ENCODE data around the gene CCZ1B. TPM values are rescaled to one million over a fixed set of nuclear protein-coding genes. Genes with fewer than 3 reads are reported as not detected.
A peak's percentile ranks its signal among the peaks of the same experiment; 100 is the strongest.
"Not testable (repeated sequence)": the region's sequence is repeated elsewhere in the genome, so short reads cannot be mapped to it uniquely, and the experiment has no call there.

CCZ1B gene
- total and polyA plus RNA-seq, 11 donors: 12.8 to 42.2 (median 23.8) TPM

DNA sequence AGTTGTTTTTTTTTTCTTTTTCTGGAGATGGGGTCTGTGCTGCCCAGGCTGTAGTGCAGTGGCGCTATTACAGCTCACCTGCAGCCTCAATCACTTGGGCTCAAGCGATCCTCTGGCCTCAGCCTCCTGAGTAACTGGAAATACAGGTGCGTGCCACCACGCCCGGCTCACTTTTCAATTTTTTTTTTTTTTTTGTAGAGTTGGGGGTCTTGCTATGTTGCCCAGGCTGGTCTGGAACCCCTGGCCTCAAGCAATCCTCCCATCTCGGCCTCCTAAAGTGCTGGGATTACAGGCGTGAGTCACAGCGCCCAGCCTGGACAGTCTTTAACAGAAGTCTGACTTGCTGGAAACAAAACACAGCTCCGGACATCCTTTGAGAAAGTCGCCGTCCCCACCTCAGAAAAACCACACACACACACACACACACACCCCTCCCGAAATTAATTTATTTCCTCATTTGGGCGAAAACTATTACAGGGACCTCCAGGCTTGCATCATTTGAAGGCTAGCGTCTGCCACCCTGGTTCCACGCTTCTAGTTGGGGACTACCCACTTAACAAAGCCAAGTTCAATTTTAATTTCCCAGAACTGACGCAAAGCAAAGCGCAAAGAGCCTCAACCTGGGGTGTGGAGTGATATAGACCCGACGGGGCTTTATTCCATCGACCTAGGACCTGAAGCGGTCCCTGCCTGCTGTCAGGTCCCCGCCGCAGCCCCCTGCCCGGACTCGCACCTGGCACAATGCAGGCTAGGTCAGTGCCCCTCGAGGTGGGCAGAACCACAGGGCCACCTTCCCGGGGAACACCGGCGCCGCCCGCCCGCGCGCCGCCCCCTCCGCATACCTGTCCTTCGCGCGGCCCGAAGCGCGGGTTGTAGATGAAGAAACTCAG is 594 bp downstream of the CCZ1B start:
- ATAC-seq: peak; percentile 10 to 61 (median 38)
- H3K9me3 ChIP-seq; H3K4me1 ChIP-seq; intact Hi-C loops (cut with DNase I); H3K27me3 ChIP-seq; DNase-seq: not testable (repeated sequence)
- Histone ChIP-seq H3K36me3 (peaks cover 0 to 24% (median 10%) of the 10 kb centered on the region in 9 donors), H3K27ac (peak overlapping the region in 3 of 12 donors; percentile 61 to 80 (median 72)), H3K4me3 (peak overlapping the region; percentile 6 to 75 (median 62))
- 40 to 100% (median 51%) methylated on average over 2 to 10 of the region's 42 CpGs for WGBS, 4 donors

DNA sequence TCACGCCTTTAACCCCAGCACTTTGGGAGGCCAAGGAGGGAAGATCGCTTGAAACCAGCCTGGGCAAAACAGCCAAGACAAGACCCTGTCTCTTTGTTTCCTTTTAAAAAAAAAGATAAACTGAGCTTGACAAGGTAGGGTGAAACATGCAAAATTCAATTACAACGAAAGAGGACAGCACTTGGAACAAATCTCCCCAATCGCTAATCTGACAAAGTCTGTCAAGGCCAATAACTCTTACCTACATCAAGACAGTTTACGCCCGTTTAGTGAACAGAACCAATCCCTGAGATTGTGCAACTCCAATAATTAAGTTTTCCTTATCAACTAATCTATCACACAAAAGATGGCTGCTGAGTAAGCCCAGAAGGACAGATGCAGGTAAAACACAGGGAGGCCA is 4.5 kb downstream of the CCZ1B start:
- intact Hi-C loops (cut with DNase I): not testable (repeated sequence)

DNA sequence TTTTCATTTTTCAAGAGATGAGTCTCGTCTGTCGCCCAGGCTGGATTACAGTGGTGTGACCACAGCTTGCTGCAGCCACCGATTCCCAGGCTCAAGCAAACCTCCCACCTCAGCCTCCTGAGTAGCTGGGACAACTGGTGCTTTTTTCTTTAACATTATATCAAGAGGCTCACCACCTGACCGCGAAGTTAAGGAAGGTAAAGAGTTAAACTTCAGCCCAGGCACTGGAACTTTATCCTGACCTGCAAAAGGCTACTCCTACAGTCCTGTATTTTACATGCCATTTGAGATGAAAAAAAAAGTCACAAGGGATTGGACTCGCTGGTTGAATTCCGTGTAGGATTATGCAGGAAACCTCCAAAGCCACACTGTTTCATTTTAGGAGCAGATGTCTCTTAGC is 10.6 kb downstream of the CCZ1B start:
- H3K4me1 ChIP-seq; intact Hi-C loops (cut with DNase I); H3K27ac ChIP-seq; ATAC-seq; H3K9me3 ChIP-seq; H3K27me3 ChIP-seq; DNase-seq; H3K4me3 ChIP-seq: not testable (repeated sequence)
- H3K36me3 ChIP-seq: peaks cover 0 to 75% (median 39%) of the 10 kb centered on the region in 9 donors
- 90 to 94% (median 92%) methylated on average over 7 of the region's 7 CpGs for WGBS, 4 donors

More for the DNA sequence above, 4.5 kb downstream of the CCZ1B start:
- not testable (repeated sequence) for H3K27me3 ChIP-seq, H3K4me1 ChIP-seq, H3K4me3 ChIP-seq, H3K27ac ChIP-seq, ATAC-seq, H3K9me3 ChIP-seq, DNase-seq
- WGBS, 4 donors: 92 to 97% (median 95%) methylated on average over 6 of the region's 6 CpGs
- peaks cover 0 to 57% (median 32%) of the 10 kb centered on the region in 9 donors for H3K36me3 ChIP-seq

DNA sequence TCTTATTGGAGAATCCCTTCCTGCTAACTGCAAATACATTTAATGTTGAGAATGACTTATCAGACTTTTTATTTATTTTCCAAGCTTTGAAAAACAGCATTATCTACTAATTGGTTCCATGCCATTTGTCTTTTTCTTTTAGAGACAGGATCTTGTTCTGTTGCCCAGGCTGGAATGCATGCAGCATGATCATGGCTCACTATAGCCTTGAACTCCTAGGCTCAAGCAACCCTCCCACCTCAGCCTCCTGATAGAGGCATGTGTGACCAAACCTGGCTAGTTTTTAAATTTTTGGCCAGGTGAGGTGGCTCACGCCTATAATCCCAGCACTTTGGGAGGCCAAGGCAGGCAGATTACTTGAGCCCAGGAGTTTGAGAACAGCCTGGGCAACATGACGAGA is 13.1 kb downstream of the CCZ1B start:
- H3K9me3 ChIP-seq; DNase-seq; ATAC-seq; H3K4me1 ChIP-seq; H3K4me3 ChIP-seq; intact Hi-C loops (cut with DNase I); H3K27me3 ChIP-seq; H3K27ac ChIP-seq: not testable (repeated sequence)
- peaks cover 0 to 64% (median 38%) of the 10 kb centered on the region in 9 donors for H3K36me3 ChIP-seq
- 80 to 100% (median 96%) methylated on average over 1 to 2 of the region's 2 CpGs for WGBS, 4 donors

DNA sequence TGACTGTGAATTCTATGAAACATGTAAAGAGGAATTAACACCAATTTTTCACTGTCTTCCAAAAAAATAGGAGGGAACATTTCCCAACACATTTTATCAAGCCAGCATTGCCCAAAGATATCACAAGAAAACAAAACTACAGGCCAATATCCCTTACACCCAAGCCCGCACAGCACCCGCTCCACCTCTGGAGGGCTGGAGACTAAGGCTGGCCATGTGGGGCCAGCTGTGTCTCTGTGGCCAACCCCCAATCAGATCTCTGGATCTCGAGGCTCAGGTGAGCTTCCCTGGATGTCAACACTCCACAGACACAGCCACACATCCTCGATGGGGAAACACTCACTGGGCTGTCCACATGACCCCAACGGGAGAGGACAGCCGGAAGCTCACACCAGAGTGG is 18.1 kb downstream of the CCZ1B start:
- intact Hi-C loops (cut with DNase I); H3K27me3 ChIP-seq; H3K4me3 ChIP-seq; ATAC-seq; DNase-seq; H3K9me3 ChIP-seq; H3K4me1 ChIP-seq; H3K27ac ChIP-seq: not testable (repeated sequence)
- WGBS, 4 donors: 74 to 84% (median 80%) methylated on average over 4 of the region's 6 CpGs; no CpG with 5 or more reads in 1 of the 4 donors
- peaks cover 0 to 29% (median 13%) of the 10 kb centered on the region in 9 donors for H3K36me3 ChIP-seq

DNA sequence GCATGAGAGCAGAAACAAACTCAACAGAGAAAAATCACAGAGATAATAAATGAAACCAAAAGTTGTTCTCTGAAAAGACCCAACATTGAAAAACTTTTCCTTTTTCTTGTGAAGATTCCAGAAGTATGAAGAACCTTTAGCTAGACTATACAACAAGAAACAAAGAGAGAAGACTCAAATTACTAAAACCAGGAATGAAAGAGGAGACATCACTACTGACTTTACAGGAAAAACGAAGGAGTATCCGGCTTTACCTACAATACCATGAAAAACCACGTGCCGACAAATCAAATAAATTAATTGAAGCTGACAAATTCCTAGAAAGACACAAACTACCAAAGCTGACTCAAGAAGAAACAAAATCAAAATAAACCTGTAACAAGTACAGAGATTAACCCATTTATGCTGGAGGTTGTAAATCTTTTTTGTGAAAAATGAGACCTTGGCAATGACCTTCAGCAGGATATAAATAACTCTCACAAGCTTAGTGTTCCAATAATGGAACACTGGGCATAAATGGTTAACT is 18.6 kb downstream of the CCZ1B start:
- not testable (repeated sequence) for H3K27me3 ChIP-seq, H3K27ac ChIP-seq
- WGBS, 4 donors: 88 to 94% (median 88%) methylated on average over 2 to 4 of the region's 4 CpGs; no CpG with 5 or more reads in 1 of the 4 donors

DNA sequence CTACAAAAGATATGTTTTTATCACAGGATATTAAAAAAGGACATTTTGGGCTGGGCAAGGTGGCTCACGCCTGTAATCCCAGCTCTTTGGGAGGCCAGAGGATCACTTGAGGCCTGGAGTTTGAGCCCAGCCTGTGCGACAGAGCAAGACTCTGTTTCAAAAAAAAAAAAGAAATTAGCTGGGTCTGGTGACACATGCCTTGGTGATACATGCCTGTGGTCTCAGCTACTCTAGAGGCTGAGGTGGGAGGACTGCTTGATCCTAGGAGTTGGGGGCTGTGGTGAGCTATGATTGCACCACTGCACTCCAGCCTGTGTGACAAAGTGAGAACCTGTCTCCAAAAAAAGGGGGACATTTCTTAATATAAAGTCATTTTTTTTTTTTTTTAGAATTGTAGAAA is 25.7 kb downstream of the CCZ1B start:
- intact Hi-C loops (cut with DNase I); DNase-seq; H3K27ac ChIP-seq; H3K9me3 ChIP-seq; ATAC-seq; H3K36me3 ChIP-seq; H3K27me3 ChIP-seq; H3K4me1 ChIP-seq; H3K4me3 ChIP-seq: not testable (repeated sequence)
- 92 to 100% (median 94%) methylated on average over 1 to 2 of the region's 2 CpGs for WGBS, 4 donors

More for the DNA sequence above, 18.6 kb downstream of the CCZ1B start:
- intact Hi-C loops (cut with DNase I); ATAC-seq; H3K4me3 ChIP-seq; H3K9me3 ChIP-seq; DNase-seq; H3K4me1 ChIP-seq: not testable (repeated sequence)
- H3K36me3 ChIP-seq: peaks cover 0 to 27% (median 10%) of the 10 kb centered on the region in 9 donors

DNA sequence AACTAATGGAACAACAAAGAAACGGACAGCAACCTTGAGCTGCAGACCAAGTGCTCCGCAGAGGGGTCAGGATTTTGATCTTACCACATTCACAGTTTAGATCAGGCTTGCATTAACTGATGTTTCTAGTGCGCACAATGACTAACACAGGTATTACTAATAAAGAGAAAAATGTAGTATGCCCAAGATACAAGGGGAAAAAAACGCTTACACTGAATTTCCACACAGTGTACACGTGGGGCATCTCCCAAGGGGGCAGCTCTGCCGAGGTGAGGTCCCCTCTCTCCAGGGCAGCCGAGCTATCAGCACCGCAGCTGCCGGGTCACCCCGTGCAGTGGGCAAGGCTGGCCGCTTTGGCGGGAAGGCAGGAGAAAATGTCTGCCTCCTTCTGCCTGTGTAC is 26.2 kb downstream of the CCZ1B start:
- no CpG with 5 or more reads among the region's 12 CpGs for WGBS, 4 donors

DNA sequence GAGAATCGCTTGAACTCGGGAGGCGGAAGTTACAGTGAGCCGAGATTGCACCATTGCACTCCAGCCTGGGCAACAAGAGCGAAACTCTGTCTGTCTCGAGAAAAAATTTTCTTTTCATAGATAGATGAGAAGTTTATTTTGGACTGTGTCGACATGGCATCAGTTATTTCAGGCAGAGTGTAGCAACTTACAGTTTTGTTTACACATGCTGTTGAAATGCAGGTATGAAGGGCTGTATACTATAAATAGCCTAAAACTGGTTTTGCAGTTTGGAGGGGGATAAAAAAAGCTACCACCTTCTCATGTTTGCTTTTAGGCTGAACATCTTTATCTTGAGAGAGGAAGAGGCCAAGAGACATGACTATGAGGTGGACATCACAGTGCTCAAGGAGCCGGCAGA is 28.0 kb downstream of the CCZ1B start:
- H3K9me3 ChIP-seq; H3K27ac ChIP-seq; DNase-seq; intact Hi-C loops (cut with DNase I); H3K4me1 ChIP-seq; H3K4me3 ChIP-seq; H3K27me3 ChIP-seq; H3K36me3 ChIP-seq; ATAC-seq: not testable (repeated sequence)
- whole genome bisulfite sequencing, 4 donors: no CpG with 5 or more reads among the region's 8 CpGs

More for the DNA sequence above, 26.2 kb downstream of the CCZ1B start:
- H3K4me1 ChIP-seq; H3K4me3 ChIP-seq; H3K27ac ChIP-seq; H3K36me3 ChIP-seq; ATAC-seq; DNase-seq; H3K27me3 ChIP-seq; intact Hi-C loops (cut with DNase I); H3K9me3 ChIP-seq: not testable (repeated sequence)

DNA sequence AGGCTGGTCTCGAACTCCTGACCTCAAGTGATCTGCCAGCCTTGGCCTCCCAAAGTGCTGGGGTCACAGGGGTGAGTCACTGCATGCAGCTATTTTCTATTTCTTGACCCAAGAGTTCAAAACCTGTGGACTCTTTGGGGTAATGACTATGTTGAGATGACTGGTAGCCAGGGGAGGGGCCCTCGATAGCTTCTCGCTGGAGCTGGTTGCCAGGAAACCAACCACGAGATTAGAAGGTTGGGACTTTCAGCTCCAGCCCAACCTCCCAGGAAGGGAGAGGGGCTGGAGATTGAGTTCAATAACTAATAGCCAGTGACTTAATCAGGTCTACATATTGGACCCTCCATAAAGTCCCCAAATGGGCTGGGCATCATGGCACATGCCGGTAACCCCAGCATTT is 28.9 kb downstream of the CCZ1B start:
- intact Hi-C loops (cut with DNase I); H3K27me3 ChIP-seq; H3K27ac ChIP-seq; DNase-seq; ATAC-seq; H3K4me3 ChIP-seq; H3K36me3 ChIP-seq; H3K9me3 ChIP-seq; H3K4me1 ChIP-seq: not testable (repeated sequence)
- 71 to 100% (median 78%) methylated on average over 2 to 5 of the region's 5 CpGs for WGBS, 4 donors

DNA sequence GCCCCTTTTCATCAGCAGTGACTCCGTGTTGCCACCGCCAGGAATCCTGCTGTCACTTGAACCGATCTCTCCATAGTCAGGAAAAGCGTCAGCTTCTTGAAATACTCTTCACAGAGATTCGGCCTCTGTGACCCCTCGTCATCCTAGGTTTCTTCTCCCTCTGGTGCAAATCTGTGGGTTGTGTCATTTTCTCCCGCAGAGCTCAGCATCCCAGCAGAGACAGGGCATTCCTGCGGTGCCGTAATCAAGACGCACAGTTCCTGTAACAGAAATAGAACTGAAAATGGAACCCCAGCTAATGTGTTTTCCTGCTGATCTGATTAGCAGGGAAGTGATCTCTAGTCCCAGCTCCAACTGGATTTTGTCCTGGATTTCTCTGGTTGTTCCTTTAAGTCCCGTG is 31.8 kb downstream of the CCZ1B start:
- H3K4me1 ChIP-seq; intact Hi-C loops (cut with DNase I); H3K9me3 ChIP-seq; DNase-seq; H3K36me3 ChIP-seq; H3K4me3 ChIP-seq; H3K27me3 ChIP-seq: not testable (repeated sequence)
- peak overlapping the region in 1 of 12 donors; percentile 14 for H3K27ac ChIP-seq
- WGBS, 4 donors: 72 to 88% (median 72%) methylated on average over 2 to 3 of the region's 11 CpGs
- peak in 2 of 4 donors; percentile 24 to 39 for ATAC-seq

Data from heart left ventricle (tissue), 16 donors.